ENCODE data around the gene STOX2.

The STOX2 gene

GRCh38 chr4:184066584-184067300 lies 161.6 kb downstream of the STOX2 start:
- H3K9ac ChIP-seq (ENCODE audit: low read length), result no peak overlapping the region
- H2AFZ ChIP-seq (ENCODE audit: low read length), result no peak overlapping the region
- no peak for TF ChIP-seq EZH2 (IDR thresholded peaks at IDR 0.05; ENCODE audit: borderline replicate concordance, low read length)
- TF ChIP-seq, protein P1, sequence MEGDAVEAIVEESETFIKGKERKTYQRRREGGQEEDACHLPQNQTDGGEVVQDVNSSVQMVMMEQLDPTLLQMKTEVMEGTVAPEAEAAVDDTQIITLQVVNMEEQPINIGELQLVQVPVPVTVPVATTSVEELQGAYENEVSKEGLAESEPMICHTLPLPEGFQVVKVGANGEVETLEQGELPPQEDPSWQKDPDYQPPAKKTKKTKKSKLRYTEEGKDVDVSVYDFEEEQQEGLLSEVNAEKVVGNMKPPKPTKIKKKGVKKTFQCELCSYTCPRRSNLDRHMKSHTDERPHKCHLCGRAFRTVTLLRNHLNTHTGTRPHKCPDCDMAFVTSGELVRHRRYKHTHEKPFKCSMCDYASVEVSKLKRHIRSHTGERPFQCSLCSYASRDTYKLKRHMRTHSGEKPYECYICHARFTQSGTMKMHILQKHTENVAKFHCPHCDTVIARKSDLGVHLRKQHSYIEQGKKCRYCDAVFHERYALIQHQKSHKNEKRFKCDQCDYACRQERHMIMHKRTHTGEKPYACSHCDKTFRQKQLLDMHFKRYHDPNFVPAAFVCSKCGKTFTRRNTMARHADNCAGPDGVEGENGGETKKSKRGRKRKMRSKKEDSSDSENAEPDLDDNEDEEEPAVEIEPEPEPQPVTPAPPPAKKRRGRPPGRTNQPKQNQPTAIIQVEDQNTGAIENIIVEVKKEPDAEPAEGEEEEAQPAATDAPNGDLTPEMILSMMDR (IDR thresholded peaks at IDR 0.05; ENCODE audit: low read length), result no peak
- H3K4me2 ChIP-seq (ENCODE audit: low read length), result no peak overlapping the region
- H3K27ac ChIP-seq (ENCODE audit: low read depth, low read length, poor library complexity, severe bottlenecking), result no peak overlapping the region
- no peaks in the 10 kb centered on the region for H3F3A ChIP-seq (ENCODE audit: insufficient read depth, low read length)
- H3K36me3 ChIP-seq (ENCODE audit: insufficient read depth, low read length), result no peaks in the 10 kb centered on the region
- no peaks in the 10 kb centered on the region for H3K4me1 ChIP-seq (ENCODE audit: insufficient read depth, low read length, severe bottlenecking)
- H3K79me2 ChIP-seq (ENCODE audit: insufficient read depth, low read length), result no peaks in the 10 kb centered on the region
- H3K9me3 ChIP-seq (ENCODE audit: low read length), result no peaks in the 10 kb centered on the region
- H3K27me3 ChIP-seq (ENCODE audit: insufficient read depth, low read length), result no peaks in the 10 kb centered on the region; the same call in 1 of the 2 replicates
- no peaks in the 10 kb centered on the region for H3K9me2 ChIP-seq (ENCODE audit: low read depth, low read length)
- H4K20me1 ChIP-seq (ENCODE audit: insufficient read depth, low read length), result no peaks in the 10 kb centered on the region
- H3K4me3 ChIP-seq (ENCODE audit: low read depth, low read length, poor library complexity, severe bottlenecking), result no peak overlapping the region

DNA sequence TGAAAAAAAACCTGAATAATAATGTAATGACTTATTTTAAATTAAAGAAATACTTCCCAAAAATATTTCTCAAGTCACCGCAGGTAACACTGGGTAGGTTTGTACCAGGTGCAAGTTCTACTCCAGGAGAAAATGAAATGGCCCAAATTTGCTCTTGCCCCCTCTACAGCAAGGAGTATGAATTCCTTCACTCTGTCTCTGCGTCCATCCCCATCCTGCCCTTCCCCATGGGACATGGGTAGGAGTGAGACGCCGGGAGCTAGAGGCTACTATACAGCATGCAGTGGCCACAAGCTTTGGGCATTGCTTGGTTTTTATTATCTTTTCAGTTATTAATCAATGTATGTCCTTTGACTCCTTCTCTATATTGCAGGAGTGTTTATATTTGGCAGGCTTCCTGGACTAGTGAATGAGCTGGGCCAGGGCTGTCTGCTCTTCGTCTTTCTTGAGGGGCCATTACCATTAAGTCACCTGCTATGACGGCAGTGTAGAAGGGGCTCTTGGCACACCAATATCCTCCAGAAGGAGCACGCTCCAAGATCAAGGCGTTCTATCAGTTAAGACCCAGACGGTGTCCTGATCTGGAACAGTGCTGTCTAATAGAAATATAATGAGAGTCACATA lies 162.9 kb downstream of the STOX2 start:
- no peak overlapping the region for H2AFZ ChIP-seq (ENCODE audit: low read length)
- no peak for TF ChIP-seq EZH2 (IDR thresholded peaks at IDR 0.05; ENCODE audit: borderline replicate concordance, low read length)
- TF ChIP-seq, protein P1 (IDR thresholded peaks at IDR 0.05; ENCODE audit: low read length), result no peak
- peaks cover 3% of the 10 kb centered on the region; the same call in 1 of the 2 replicates for H3K9me3 ChIP-seq (ENCODE audit: low read length)
- H3K27me3 ChIP-seq (ENCODE audit: insufficient read depth, low read length), result no peaks in the 10 kb centered on the region; the same call in 1 of the 2 replicates
- no peaks in the 10 kb centered on the region for H3K79me2 ChIP-seq (ENCODE audit: insufficient read depth, low read length)
- no peaks in the 10 kb centered on the region for H3K4me1 ChIP-seq (ENCODE audit: insufficient read depth, low read length, severe bottlenecking)
- H3K36me3 ChIP-seq (ENCODE audit: insufficient read depth, low read length), result no peaks in the 10 kb centered on the region
- no peaks in the 10 kb centered on the region for H3K9me2 ChIP-seq (ENCODE audit: low read depth, low read length)
- no peaks in the 10 kb centered on the region for H3F3A ChIP-seq (ENCODE audit: insufficient read depth, low read length)
- H3K27ac ChIP-seq (ENCODE audit: low read depth, low read length, poor library complexity, severe bottlenecking), result no peak overlapping the region
- H3K4me2 ChIP-seq (ENCODE audit: low read length), result no peak overlapping the region
- no peak overlapping the region for H3K9ac ChIP-seq (ENCODE audit: low read length)
- H3K4me3 ChIP-seq (ENCODE audit: low read depth, low read length, poor library complexity, severe bottlenecking), result no peak overlapping the region
- H4K20me1 ChIP-seq (ENCODE audit: insufficient read depth, low read length), result no peaks in the 10 kb centered on the region

Data from OCI-LY1 (cell line).